ENCODE results near the gene FAF1.
"Not testable (repeated sequence)": the region's sequence is repeated elsewhere in the genome, so short reads cannot be mapped to it uniquely, and the experiment has no call there.

FAF1 gene

GRCh38 chr1:50851466-50851865, 108.6 kb downstream of the FAF1 start:
- no peaks in the 10 kb centered on the region for H3K9me3 ChIP-seq (ENCODE audit: control insufficient read depth, insufficient read depth, low read length)
- no peaks in the 10 kb centered on the region for H3K4me1 ChIP-seq (ENCODE audit: insufficient read depth, low read length)
- no peaks in the 10 kb centered on the region for H3K36me3 ChIP-seq (ENCODE audit: insufficient read depth, low read length)
- no peak overlapping the region for H3K9ac ChIP-seq (ENCODE audit: low read depth, low read length)

- H3K9me3 ChIP-seq (ENCODE audit: control insufficient read depth, insufficient read depth, low read length): no peaks in the 10 kb centered on the region
- H3K9ac ChIP-seq (ENCODE audit: low read depth, low read length): no peak overlapping the region
- H3K36me3 ChIP-seq (ENCODE audit: insufficient read depth, low read length): no peaks in the 10 kb centered on the region
- no peaks in the 10 kb centered on the region for H3K4me1 ChIP-seq (ENCODE audit: insufficient read depth, low read length)
These were observed 109.0 kb downstream of the FAF1 start for GRCh38 chr1:50851034-50851433.

- Histone ChIP-seq H3K9ac (ENCODE audit: low read depth, low read length) (no peak overlapping the region), H3K4me1 (ENCODE audit: insufficient read depth, low read length) (no peaks in the 10 kb centered on the region), H3K36me3 (ENCODE audit: insufficient read depth, low read length) (no peaks in the 10 kb centered on the region), H3K9me3 (ENCODE audit: control insufficient read depth, insufficient read depth, low read length) (no peaks in the 10 kb centered on the region)
These were observed 112.8 kb downstream of the FAF1 start for GRCh38 chr1:50847303-50847702.

- no peak overlapping the region for H3K9ac ChIP-seq (ENCODE audit: low read depth, low read length)
- H3K9me3 ChIP-seq (ENCODE audit: control insufficient read depth, insufficient read depth, low read length): no peaks in the 10 kb centered on the region
- H3K4me1 ChIP-seq (ENCODE audit: insufficient read depth, low read length): no peaks in the 10 kb centered on the region
- H3K36me3 ChIP-seq (ENCODE audit: insufficient read depth, low read length): no peaks in the 10 kb centered on the region
These were observed 113.7 kb downstream of the FAF1 start for GRCh38 chr1:50846224-50846839.

- H3K9me3 ChIP-seq (ENCODE audit: control insufficient read depth, insufficient read depth, low read length): no peaks in the 10 kb centered on the region
- no peaks in the 10 kb centered on the region for H3K36me3 ChIP-seq (ENCODE audit: insufficient read depth, low read length)
- no peak overlapping the region for H3K9ac ChIP-seq (ENCODE audit: low read depth, low read length)
- H3K4me1 ChIP-seq (ENCODE audit: insufficient read depth, low read length): no peaks in the 10 kb centered on the region
These were observed 118.2 kb downstream of the FAF1 start for GRCh38 chr1:50841791-50842387.

GRCh38 chr1:50836117-50836516, 124.0 kb downstream of the FAF1 start:
- H3K9ac ChIP-seq (ENCODE audit: low read depth, low read length): no peak overlapping the region
- H3K36me3 ChIP-seq (ENCODE audit: insufficient read depth, low read length): no peaks in the 10 kb centered on the region
- no peaks in the 10 kb centered on the region for H3K4me1 ChIP-seq (ENCODE audit: insufficient read depth, low read length)
- H3K9me3 ChIP-seq (ENCODE audit: control insufficient read depth, insufficient read depth, low read length): no peaks in the 10 kb centered on the region; the same call in 1 of the 2 replicates

- H3K4me1 ChIP-seq (ENCODE audit: insufficient read depth, low read length): no peaks in the 10 kb centered on the region
- H3K9ac ChIP-seq (ENCODE audit: low read depth, low read length): no peak overlapping the region
- H3K9me3 ChIP-seq (ENCODE audit: control insufficient read depth, insufficient read depth, low read length): no peaks in the 10 kb centered on the region; the same call in 1 of the 2 replicates
- no peaks in the 10 kb centered on the region for H3K36me3 ChIP-seq (ENCODE audit: insufficient read depth, low read length)
These were observed 126.9 kb downstream of the FAF1 start for GRCh38 chr1:50833216-50833615.

- H3K4me1 ChIP-seq (ENCODE audit: insufficient read depth, low read length): no peaks in the 10 kb centered on the region
- no peaks in the 10 kb centered on the region for H3K36me3 ChIP-seq (ENCODE audit: insufficient read depth, low read length)
- no peaks in the 10 kb centered on the region; the same call in 1 of the 2 replicates for H3K9me3 ChIP-seq (ENCODE audit: control insufficient read depth, insufficient read depth, low read length)
- no peak overlapping the region for H3K9ac ChIP-seq (ENCODE audit: low read depth, low read length)
These were observed 127.9 kb downstream of the FAF1 start for GRCh38 chr1:50832167-50832566.

- no peak overlapping the region for H3K9ac ChIP-seq (ENCODE audit: low read depth, low read length)
- H3K4me1 ChIP-seq (ENCODE audit: insufficient read depth, low read length): no peaks in the 10 kb centered on the region
- H3K9me3 ChIP-seq (ENCODE audit: control insufficient read depth, insufficient read depth, low read length): peaks cover 1% of the 10 kb centered on the region
- no peaks in the 10 kb centered on the region for H3K36me3 ChIP-seq (ENCODE audit: insufficient read depth, low read length)
These were observed 128.6 kb downstream of the FAF1 start for GRCh38 chr1:50831300-50832061.

- H3K9me3 ChIP-seq (ENCODE audit: control insufficient read depth, insufficient read depth, low read length): peaks cover 3% of the 10 kb centered on the region
- no peaks in the 10 kb centered on the region for H3K36me3 ChIP-seq (ENCODE audit: insufficient read depth, low read length)
- no peak overlapping the region for H3K9ac ChIP-seq (ENCODE audit: low read depth, low read length)
- no peaks in the 10 kb centered on the region for H3K4me1 ChIP-seq (ENCODE audit: insufficient read depth, low read length)
These were observed 129.4 kb downstream of the FAF1 start for GRCh38 chr1:50830621-50831020.

GRCh38 chr1:50829014-50829958, 130.8 kb downstream of the FAF1 start:
- H3K9ac ChIP-seq (ENCODE audit: low read depth, low read length): no peak overlapping the region
- H3K4me1 ChIP-seq (ENCODE audit: insufficient read depth, low read length): no peaks in the 10 kb centered on the region
- H3K36me3 ChIP-seq (ENCODE audit: insufficient read depth, low read length): no peaks in the 10 kb centered on the region
- H3K9me3 ChIP-seq (ENCODE audit: control insufficient read depth, insufficient read depth, low read length): peaks cover 3% of the 10 kb centered on the region

- H3K4me1 ChIP-seq (ENCODE audit: insufficient read depth, low read length): no peaks in the 10 kb centered on the region
- peaks cover 3% of the 10 kb centered on the region for H3K9me3 ChIP-seq (ENCODE audit: control insufficient read depth, insufficient read depth, low read length)
- no peaks in the 10 kb centered on the region for H3K36me3 ChIP-seq (ENCODE audit: insufficient read depth, low read length)
- no peak overlapping the region for H3K9ac ChIP-seq (ENCODE audit: low read depth, low read length)
These were observed 132.5 kb downstream of the FAF1 start for GRCh38 chr1:50827546-50827945.

GRCh38 chr1:50826792-50827191, 133.3 kb downstream of the FAF1 start:
- not testable (repeated sequence) for H3K4me1 ChIP-seq (ENCODE audit: insufficient read depth, low read length); H3K9ac ChIP-seq (ENCODE audit: low read depth, low read length); H3K36me3 ChIP-seq (ENCODE audit: insufficient read depth, low read length); H3K9me3 ChIP-seq (ENCODE audit: control insufficient read depth, insufficient read depth, low read length)
